WI38 (cell line): ENCODE data around the gene LRRC10B.

Experiments
- H3K4me3 ChIP-seq: 2 replicates; pipeline ENCODE4 v1.5.1; 2011; ENCODE audit warnings: low read depth, mild to moderate bottlenecking, control low read depth, low read length
- CTCF ChIP-seq: IDR thresholded peaks from 2 replicates; pipeline ENCODE4 v1.5.1; 2012; ENCODE audit warnings: low read depth, mild to moderate bottlenecking, control low read depth, low read length

Gene LRRC10B

GRCh38 chr11:61502522-61502921 lies 6.0 kb upstream of the LRRC10B start:
- H3K4me3 ChIP-seq = no peak overlapping the region
- TF ChIP-seq CTCF = no peak

- H3K4me3 ChIP-seq = no peak overlapping the region
- no peak for TF ChIP-seq CTCF
These were observed 5.3 kb upstream of the LRRC10B start for GRCh38 chr11:61503135-61503770.

- H3K4me3 ChIP-seq = no peak overlapping the region
- no peak for TF ChIP-seq CTCF
These were observed 3.4 kb upstream of the LRRC10B start for GRCh38 chr11:61505106-61505505.

GRCh38 chr11:61505640-61506155 lies 2.9 kb upstream of the LRRC10B start:
- TF ChIP-seq CTCF = no peak
- no peak overlapping the region for H3K4me3 ChIP-seq

GRCh38 chr11:61507012-61507768 lies 1.4 kb upstream of the LRRC10B start:
- no peak overlapping the region for H3K4me3 ChIP-seq
- no peak for TF ChIP-seq CTCF

- H3K4me3 ChIP-seq = no peak overlapping the region
- no peak for TF ChIP-seq CTCF
These were observed 787 bp downstream of the LRRC10B start for GRCh38 chr11:61509043-61510029.
